DOHH2 (cell line): Measurements from ENCODE around the gene PDXK.

Source experiments
- EZH2phosphoT487 ChIP-seq: fragments of 200-600 bp; sonication (generic); IDR thresholded peaks from 2 replicates; pipeline ENCODE4 v1.6.1; 2017; ENCODE audit warnings: borderline replicate concordance, mild to moderate bottlenecking, antibody characterized with exemption, low read length, moderate library complexity, mixed read lengths
- TF ChIP-seq, protein P1 (sequence below): fragments of 200-600 bp; sonication (generic); IDR thresholded peaks from one replicate; pipeline ENCODE4 v1.5.1; 2014; ENCODE audit warnings: antibody characterized with exemption, mild to moderate bottlenecking, low read depth, low read length; ENCODE audit not compliant: poor library complexity, severe bottlenecking

DNA sequence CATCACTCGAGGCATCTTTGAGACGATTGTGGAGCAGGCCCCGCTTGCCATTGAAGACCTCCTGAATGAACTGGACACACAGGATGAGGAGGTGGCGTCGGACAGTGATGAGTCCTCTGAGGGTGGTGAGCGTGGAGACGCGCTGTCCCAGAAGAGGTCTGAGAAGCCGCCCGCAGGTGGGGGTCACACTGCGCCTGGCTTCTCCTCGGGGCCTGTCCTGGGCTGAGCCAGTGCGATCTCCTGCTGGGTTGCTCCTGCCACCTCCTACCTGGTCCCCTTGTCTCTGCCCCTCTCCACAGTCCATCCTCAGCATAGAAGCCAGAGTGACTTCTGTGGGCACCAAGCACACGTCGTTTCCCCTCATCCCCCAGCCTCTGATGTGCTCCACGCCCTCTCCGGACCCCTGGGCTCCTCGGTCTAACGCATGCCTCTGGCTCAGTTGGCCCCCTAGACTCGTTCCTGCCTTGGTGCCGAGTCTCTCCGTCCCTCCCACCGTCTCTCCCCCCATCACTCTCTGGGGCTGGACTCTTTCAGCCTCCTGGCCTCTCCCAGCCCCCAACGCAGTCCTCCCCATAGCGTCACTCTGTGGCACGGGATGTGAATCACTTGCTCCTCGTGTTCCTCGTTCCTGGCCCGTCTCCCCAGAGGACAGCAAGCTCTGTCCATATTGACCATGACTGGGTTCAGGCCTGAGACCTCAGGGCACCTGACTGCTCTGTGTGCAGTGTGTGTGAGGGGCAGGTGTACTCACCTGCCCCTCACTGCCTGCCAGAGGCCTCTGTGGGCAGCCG lies 79.2 kb downstream of the PDXK start:
- TF ChIP-seq, protein P1, sequence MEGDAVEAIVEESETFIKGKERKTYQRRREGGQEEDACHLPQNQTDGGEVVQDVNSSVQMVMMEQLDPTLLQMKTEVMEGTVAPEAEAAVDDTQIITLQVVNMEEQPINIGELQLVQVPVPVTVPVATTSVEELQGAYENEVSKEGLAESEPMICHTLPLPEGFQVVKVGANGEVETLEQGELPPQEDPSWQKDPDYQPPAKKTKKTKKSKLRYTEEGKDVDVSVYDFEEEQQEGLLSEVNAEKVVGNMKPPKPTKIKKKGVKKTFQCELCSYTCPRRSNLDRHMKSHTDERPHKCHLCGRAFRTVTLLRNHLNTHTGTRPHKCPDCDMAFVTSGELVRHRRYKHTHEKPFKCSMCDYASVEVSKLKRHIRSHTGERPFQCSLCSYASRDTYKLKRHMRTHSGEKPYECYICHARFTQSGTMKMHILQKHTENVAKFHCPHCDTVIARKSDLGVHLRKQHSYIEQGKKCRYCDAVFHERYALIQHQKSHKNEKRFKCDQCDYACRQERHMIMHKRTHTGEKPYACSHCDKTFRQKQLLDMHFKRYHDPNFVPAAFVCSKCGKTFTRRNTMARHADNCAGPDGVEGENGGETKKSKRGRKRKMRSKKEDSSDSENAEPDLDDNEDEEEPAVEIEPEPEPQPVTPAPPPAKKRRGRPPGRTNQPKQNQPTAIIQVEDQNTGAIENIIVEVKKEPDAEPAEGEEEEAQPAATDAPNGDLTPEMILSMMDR: no peak
- no peak for TF ChIP-seq EZH2phosphoT487
